ENCODE data around the gene OR2V2. TPM values are rescaled to one million over a fixed set of nuclear protein-coding genes. Genes with fewer than 3 reads are reported as not detected.

OR2V2 gene
- polyA plus RNA-seq, 1 of the 3 experiments (the other 2 are of a cell fraction): not detected

DNA sequence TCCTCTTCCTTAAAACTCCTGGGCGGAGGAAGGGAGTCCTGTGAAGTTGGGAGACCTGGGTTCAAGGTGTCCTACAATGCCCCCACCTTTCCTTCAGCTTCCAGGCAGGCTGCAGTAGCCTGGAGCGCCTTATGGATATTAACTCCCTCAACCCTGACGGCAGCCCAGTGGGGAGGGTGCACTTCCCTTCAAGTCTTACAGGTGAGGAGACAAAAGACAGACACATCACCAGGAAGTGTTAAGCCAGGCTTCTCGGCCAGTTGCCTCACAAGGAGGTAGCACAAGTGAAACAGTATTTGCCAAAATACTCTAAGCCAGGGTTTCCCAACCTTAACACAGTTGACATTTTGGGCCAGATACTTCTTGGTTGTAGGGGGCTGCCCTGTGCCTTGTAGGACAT lies 53.4 kb downstream of the OR2V2 start:
- no peak overlapping the region for H3K4me2 ChIP-seq
- no peak for DNase-seq
- no peaks in the 10 kb centered on the region for H3K27me3 ChIP-seq (ENCODE audit: insufficient read depth)
- H4K20me1 ChIP-seq (ENCODE audit: insufficient read depth): no peaks in the 10 kb centered on the region
- no peaks in the 10 kb centered on the region for H3K9me2 ChIP-seq
- no peak overlapping the region for H3K27ac ChIP-seq (ENCODE audit: low read depth in 2 of 2, low read length in 1 of 2)
- H3F3A ChIP-seq (replicated peaks; ENCODE audit: insufficient read depth): peaks cover 7% of the 10 kb centered on the region
- no peaks in the 10 kb centered on the region for H3K9me3 ChIP-seq
- no peak overlapping the region for H3K4me3 ChIP-seq (ENCODE audit: low read depth in 2 of 2, low read length in 1 of 2)
- H2AFZ ChIP-seq (ENCODE audit: low read depth): no peak overlapping the region
- no peak overlapping the region for H3K9ac ChIP-seq
- no peak for TF ChIP-seq RXRA (IDR thresholded peaks at IDR 0.05; ENCODE audit: borderline replicate concordance, low read depth)
- no peak for TF ChIP-seq TEAD4 (IDR thresholded peaks at IDR 0.05; ENCODE audit: borderline replicate concordance, insufficient read depth)
- TF ChIP-seq TAF1 (IDR thresholded peaks at IDR 0.05; ENCODE audit: borderline replicate concordance, low read depth, low read length): no peak
- TF ChIP-seq, protein P1, sequence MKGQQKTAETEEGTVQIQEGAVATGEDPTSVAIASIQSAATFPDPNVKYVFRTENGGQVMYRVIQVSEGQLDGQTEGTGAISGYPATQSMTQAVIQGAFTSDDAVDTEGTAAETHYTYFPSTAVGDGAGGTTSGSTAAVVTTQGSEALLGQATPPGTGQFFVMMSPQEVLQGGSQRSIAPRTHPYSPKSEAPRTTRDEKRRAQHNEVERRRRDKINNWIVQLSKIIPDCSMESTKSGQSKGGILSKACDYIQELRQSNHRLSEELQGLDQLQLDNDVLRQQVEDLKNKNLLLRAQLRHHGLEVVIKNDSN (IDR thresholded peaks at IDR 0.05; ENCODE audit: borderline replicate concordance, low read depth): no peak
- no peaks in the 10 kb centered on the region for H3K79me2 ChIP-seq (ENCODE audit: insufficient read depth)
- CTCF ChIA-PET: interaction anchor here (1.0 to 1.4 kb wide), 2 partner anchors 11 to 22 kb away, joined by 3 read pairs; no protein-coding TSS in a partner anchor
- WGBS (ENCODE audit: low lambda C conversion rate): 73% methylated on average over 4 of the region's 4 CpGs
- peaks cover 0 to 14% of the 10 kb centered on the region in 2 experiments; a peak in 1 of 4 replicates for H3K4me1 ChIP-seq (ENCODE audit: control insufficient read depth in 1 of 2, insufficient read depth in 2 of 2, low read depth in 1 of 2, low read length in 1 of 2)
- POLR2A ChIA-PET: no interaction called here
- no peaks in the 10 kb centered on the region for H3K36me3 ChIP-seq (replicated peaks in 1 of 2; ENCODE audit: control insufficient read depth in 1 of 2, insufficient read depth in 2 of 2, low read length in 1 of 2)

DNA sequence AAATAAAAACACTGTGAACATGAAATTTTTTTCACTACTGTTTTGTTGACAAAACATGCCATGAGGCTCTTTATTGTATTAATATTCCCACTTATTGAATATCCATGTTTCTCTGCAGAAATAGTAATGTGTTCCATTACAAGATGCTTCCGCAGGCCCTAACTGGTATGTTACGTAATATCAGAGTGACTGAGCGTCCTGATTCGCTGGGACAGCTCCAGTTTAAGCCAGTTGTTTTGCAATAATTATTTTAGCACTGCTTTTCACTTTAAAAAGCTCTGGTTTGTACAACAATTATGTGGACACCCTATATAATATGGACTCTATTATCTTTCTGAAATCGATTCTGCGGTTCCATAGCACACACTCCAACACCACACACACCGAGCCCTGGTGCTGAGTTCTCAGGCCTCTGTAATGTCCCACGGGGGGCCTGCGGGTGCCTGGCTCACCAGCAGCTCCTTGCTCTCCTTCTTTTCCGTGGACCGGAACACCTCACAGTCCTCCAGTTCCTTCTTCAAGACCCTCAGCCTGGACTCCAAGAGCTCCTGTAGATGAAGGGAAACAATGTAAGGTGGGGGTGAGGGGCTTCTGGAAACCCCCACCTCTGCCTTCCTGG lies 55.8 kb downstream of the OR2V2 start:
- WGBS (ENCODE audit: low lambda C conversion rate): 85% methylated on average over 11 of the region's 11 CpGs
- peaks cover 26% of the 10 kb centered on the region for H3F3A ChIP-seq (replicated peaks; ENCODE audit: insufficient read depth)
- H3K4me1 ChIP-seq (ENCODE audit: control insufficient read depth in 1 of 2, insufficient read depth in 2 of 2, low read depth in 1 of 2, low read length in 1 of 2): peaks cover 0 to 21% of the 10 kb centered on the region in 2 experiments; a peak in 1 of 4 replicates
- no peak overlapping the region for H3K9ac ChIP-seq
- H3K9me2 ChIP-seq: no peaks in the 10 kb centered on the region
- no peaks in the 10 kb centered on the region for H3K27me3 ChIP-seq (ENCODE audit: insufficient read depth)
- ChIA-PET CTCF (interaction anchor here (1.3 to 6.5 kb wide), 4 partner anchors 8 to 21 kb away, joined by 3 to 72 read pairs (median 10); no protein-coding TSS in a partner anchor), POLR2A (interaction anchor here (0.7 kb wide), 1 partner anchor 58 kb away, joined by 3 read pairs; the partner anchor contains the start of gene TRIM52)
- H2AFZ ChIP-seq (ENCODE audit: low read depth): no peak overlapping the region
- H3K79me2 ChIP-seq (ENCODE audit: insufficient read depth): no peaks in the 10 kb centered on the region
- 0 out of 2 replicates have a peak overlapping the region, but pooled peaks have one; percentile 80 for H3K4me2 ChIP-seq
- no peaks in the 10 kb centered on the region for H3K36me3 ChIP-seq (replicated peaks in 1 of 2; ENCODE audit: control insufficient read depth in 1 of 2, insufficient read depth in 2 of 2, low read length in 1 of 2)
- no peak for DNase-seq
- H4K20me1 ChIP-seq (ENCODE audit: insufficient read depth): no peaks in the 10 kb centered on the region; the same call in 1 of the 2 replicates
- H3K4me3 ChIP-seq (ENCODE audit: low read depth in 2 of 2, low read length in 1 of 2): no peak overlapping the region
- H3K27ac ChIP-seq (ENCODE audit: low read depth in 2 of 2, low read length in 1 of 2): no peak overlapping the region
- no peaks in the 10 kb centered on the region for H3K9me3 ChIP-seq
- TF ChIP-seq, protein P1 (IDR thresholded peaks at IDR 0.05; ENCODE audit: borderline replicate concordance, low read depth): no peak
- TF ChIP-seq ELF1 (IDR thresholded peaks at IDR 0.05) (no peak), USF2 (IDR thresholded peaks at IDR 0.05; ENCODE audit: borderline replicate concordance, low read depth, low read length) (no peak), IRF3 (IDR thresholded peaks at IDR 0.05; ENCODE audit: low read depth, low read length) (no peak), FOSL2 (IDR thresholded peaks at IDR 0.05; ENCODE audit: borderline replicate concordance, low read depth) (no peak), NRF1 (IDR thresholded peaks at IDR 0.05; ENCODE audit: low read depth, low read length) (no peak), GABPA (IDR thresholded peaks at IDR 0.05; ENCODE audit: low read depth) (no peak), SIN3A (IDR thresholded peaks at IDR 0.05; ENCODE audit: borderline replicate concordance, low read depth, low read length) (no peak), JUND (IDR thresholded peaks at IDR 0.05) (no peak), RAD21 (IDR thresholded peaks at IDR 0.05; ENCODE audit: low read length) (no peak), ZBTB33 (IDR thresholded peaks at IDR 0.05; ENCODE audit: borderline replicate concordance, low read depth) (no peak)
- TF ChIP-seq, protein P2, sequence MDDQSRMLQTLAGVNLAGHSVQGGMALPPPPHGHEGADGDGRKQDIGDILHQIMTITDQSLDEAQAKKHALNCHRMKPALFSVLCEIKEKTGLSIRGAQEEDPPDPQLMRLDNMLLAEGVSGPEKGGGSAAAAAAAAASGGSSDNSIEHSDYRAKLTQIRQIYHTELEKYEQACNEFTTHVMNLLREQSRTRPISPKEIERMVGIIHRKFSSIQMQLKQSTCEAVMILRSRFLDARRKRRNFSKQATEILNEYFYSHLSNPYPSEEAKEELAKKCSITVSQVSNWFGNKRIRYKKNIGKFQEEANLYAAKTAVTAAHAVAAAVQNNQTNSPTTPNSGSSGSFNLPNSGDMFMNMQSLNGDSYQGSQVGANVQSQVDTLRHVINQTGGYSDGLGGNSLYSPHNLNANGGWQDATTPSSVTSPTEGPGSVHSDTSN (IDR thresholded peaks at IDR 0.05): no peak
- TF ChIP-seq, protein P3, sequence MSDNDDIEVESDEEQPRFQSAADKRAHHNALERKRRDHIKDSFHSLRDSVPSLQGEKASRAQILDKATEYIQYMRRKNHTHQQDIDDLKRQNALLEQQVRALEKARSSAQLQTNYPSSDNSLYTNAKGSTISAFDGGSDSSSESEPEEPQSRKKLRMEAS (IDR thresholded peaks at IDR 0.05; ENCODE audit: low read depth): no peak
- TF ChIP-seq, protein P4, sequence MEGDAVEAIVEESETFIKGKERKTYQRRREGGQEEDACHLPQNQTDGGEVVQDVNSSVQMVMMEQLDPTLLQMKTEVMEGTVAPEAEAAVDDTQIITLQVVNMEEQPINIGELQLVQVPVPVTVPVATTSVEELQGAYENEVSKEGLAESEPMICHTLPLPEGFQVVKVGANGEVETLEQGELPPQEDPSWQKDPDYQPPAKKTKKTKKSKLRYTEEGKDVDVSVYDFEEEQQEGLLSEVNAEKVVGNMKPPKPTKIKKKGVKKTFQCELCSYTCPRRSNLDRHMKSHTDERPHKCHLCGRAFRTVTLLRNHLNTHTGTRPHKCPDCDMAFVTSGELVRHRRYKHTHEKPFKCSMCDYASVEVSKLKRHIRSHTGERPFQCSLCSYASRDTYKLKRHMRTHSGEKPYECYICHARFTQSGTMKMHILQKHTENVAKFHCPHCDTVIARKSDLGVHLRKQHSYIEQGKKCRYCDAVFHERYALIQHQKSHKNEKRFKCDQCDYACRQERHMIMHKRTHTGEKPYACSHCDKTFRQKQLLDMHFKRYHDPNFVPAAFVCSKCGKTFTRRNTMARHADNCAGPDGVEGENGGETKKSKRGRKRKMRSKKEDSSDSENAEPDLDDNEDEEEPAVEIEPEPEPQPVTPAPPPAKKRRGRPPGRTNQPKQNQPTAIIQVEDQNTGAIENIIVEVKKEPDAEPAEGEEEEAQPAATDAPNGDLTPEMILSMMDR (IDR thresholded peaks at IDR 0.05): no peak

Measured in SK-N-SH (cell line).